ENCODE data around the gene UBE2F. TPM values are rescaled to one million over a fixed set of nuclear protein-coding genes. Genes with fewer than 3 reads are reported as not detected.

UBE2F gene
- total RNA-seq, 1 experiment from 2014 or later = 51.2 TPM

- H3K4me1 ChIP-seq (ENCODE audit: insufficient read depth, low read length, poor library complexity, severe bottlenecking) = peaks cover 6% of the 10 kb centered on the region
- CTCF ChIA-PET = no interaction called here
- BruUV-seq (replicated peaks) = no TSS peak
- POLR2A ChIA-PET (ENCODE audit: low non-redundant PET) = no interaction called here
- H3K4me3 ChIP-seq (ENCODE audit: low read depth, low read length, poor library complexity, severe bottlenecking) = no peak overlapping the region
- no peaks in the 10 kb centered on the region for H3K27me3 ChIP-seq (replicated peaks; ENCODE audit: insufficient read depth, low read depth, low read length, poor library complexity)
- no peak for DNase-seq (ENCODE audit: low spot score)
- no peak for TF ChIP-seq EZH2 (IDR thresholded peaks at IDR 0.05; ENCODE audit: borderline replicate concordance, low read depth, low read length, poor library complexity, severe bottlenecking)
- TF ChIP-seq, protein P1, sequence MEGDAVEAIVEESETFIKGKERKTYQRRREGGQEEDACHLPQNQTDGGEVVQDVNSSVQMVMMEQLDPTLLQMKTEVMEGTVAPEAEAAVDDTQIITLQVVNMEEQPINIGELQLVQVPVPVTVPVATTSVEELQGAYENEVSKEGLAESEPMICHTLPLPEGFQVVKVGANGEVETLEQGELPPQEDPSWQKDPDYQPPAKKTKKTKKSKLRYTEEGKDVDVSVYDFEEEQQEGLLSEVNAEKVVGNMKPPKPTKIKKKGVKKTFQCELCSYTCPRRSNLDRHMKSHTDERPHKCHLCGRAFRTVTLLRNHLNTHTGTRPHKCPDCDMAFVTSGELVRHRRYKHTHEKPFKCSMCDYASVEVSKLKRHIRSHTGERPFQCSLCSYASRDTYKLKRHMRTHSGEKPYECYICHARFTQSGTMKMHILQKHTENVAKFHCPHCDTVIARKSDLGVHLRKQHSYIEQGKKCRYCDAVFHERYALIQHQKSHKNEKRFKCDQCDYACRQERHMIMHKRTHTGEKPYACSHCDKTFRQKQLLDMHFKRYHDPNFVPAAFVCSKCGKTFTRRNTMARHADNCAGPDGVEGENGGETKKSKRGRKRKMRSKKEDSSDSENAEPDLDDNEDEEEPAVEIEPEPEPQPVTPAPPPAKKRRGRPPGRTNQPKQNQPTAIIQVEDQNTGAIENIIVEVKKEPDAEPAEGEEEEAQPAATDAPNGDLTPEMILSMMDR (conservative IDR thresholded peaks at IDR 0.05; ENCODE audit: low read depth, low read length) = no peak
- H3K27ac ChIP-seq (ENCODE audit: low read depth, low read length, poor library complexity, severe bottlenecking) = no peak overlapping the region
- intact Hi-C loops (cut with micrococcal nuclease; ENCODE audit: unreplicated experiment) = no loop called here
- H3K9me3 ChIP-seq (ENCODE audit: low read depth, low read length, poor library complexity, severe bottlenecking) = no peaks in the 10 kb centered on the region
- H3K36me3 ChIP-seq (ENCODE audit: insufficient read depth, low read length, poor library complexity, severe bottlenecking) = peaks cover 54% of the 10 kb centered on the region
Measured at GRCh38 chr2:238082151-238082550, 115.3 kb downstream of the UBE2F start.

DNA sequence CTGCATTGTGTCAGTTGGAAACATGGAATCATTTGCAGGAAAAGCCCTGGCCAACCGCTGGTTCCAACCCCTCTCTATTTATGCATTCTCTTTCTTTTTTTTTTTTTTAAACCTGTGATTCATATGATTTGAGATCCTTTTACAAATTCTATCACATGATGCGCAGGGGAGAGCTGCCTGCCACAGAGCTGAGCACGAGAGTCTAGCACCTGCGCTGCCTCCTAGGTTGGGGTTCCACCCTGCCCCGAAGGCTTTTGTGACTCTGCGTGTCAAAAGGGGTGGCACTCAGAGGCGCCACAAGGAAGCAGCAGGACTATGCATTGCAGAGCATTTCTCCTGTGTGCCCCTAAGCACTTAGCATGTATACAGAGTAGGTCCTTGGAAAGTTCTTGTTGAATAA, 116.0 kb downstream of the UBE2F start:
- Histone ChIP-seq H3K27me3 (replicated peaks; ENCODE audit: insufficient read depth, low read depth, low read length, poor library complexity) (no peaks in the 10 kb centered on the region), H3K4me3 (ENCODE audit: low read depth, low read length, poor library complexity, severe bottlenecking) (no peak overlapping the region), H3K36me3 (ENCODE audit: insufficient read depth, low read length, poor library complexity, severe bottlenecking) (peaks cover 48% of the 10 kb centered on the region), H3K27ac (ENCODE audit: low read depth, low read length, poor library complexity, severe bottlenecking) (no peak overlapping the region), H3K9me3 (ENCODE audit: low read depth, low read length, poor library complexity, severe bottlenecking) (no peaks in the 10 kb centered on the region), H3K4me1 (ENCODE audit: insufficient read depth, low read length, poor library complexity, severe bottlenecking) (no peaks in the 10 kb centered on the region)
- BruUV-seq (replicated peaks) = no TSS peak
- intact Hi-C loops (cut with micrococcal nuclease; ENCODE audit: unreplicated experiment) = no loop called here
- no peak for DNase-seq (ENCODE audit: low spot score)
- TF ChIP-seq EZH2 (IDR thresholded peaks at IDR 0.05; ENCODE audit: borderline replicate concordance, low read depth, low read length, poor library complexity, severe bottlenecking) = no peak
- TF ChIP-seq, protein P1 (conservative IDR thresholded peaks at IDR 0.05; ENCODE audit: low read depth, low read length) = no peak
- POLR2A ChIA-PET (ENCODE audit: low non-redundant PET) = no interaction called here
- CTCF ChIA-PET = no interaction called here

DNA sequence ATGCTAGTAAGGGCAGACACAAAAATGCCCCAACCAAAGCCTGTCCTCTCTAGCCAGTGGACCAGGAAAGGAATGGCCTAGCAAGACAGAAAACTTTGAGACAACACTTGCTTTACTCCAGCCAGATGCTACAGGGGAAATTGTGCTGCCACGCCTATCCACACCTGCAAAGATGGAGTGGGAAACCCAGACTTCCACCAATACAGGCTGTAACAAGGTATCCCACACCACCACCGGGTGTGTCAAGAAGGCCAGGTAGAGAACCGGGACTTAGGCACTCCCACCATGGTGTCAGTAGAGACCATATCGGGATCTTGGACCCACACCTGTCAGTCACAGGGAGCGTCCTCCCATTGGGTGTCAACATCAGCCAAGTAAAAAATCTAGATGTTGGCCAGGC, 117.1 kb downstream of the UBE2F start:
- TF ChIP-seq, protein P1 (conservative IDR thresholded peaks at IDR 0.05; ENCODE audit: low read depth, low read length) = no peak
- no peak for TF ChIP-seq EZH2 (IDR thresholded peaks at IDR 0.05; ENCODE audit: borderline replicate concordance, low read depth, low read length, poor library complexity, severe bottlenecking)
- peaks cover 42% of the 10 kb centered on the region for H3K36me3 ChIP-seq (ENCODE audit: insufficient read depth, low read length, poor library complexity, severe bottlenecking)

More for the DNA sequence above, 117.1 kb downstream of the UBE2F start:
- Histone ChIP-seq H3K27me3 (replicated peaks; ENCODE audit: insufficient read depth, low read depth, low read length, poor library complexity) (no peaks in the 10 kb centered on the region), H3K9me3 (ENCODE audit: low read depth, low read length, poor library complexity, severe bottlenecking) (no peaks in the 10 kb centered on the region), H3K4me3 (ENCODE audit: low read depth, low read length, poor library complexity, severe bottlenecking) (no peak overlapping the region), H3K27ac (ENCODE audit: low read depth, low read length, poor library complexity, severe bottlenecking) (no peak overlapping the region), H3K4me1 (ENCODE audit: insufficient read depth, low read length, poor library complexity, severe bottlenecking) (no peaks in the 10 kb centered on the region)
- no peak for DNase-seq (ENCODE audit: low spot score)
- intact Hi-C loops (cut with micrococcal nuclease; ENCODE audit: unreplicated experiment) = no loop called here
- ChIA-PET CTCF (no interaction called here), POLR2A (ENCODE audit: low non-redundant PET) (no interaction called here)
- BruUV-seq (replicated peaks) = no TSS peak

Data from A673 (cell line).